Mucosa of descending colon (tissue), 3 donors: Measurements from ENCODE around the gene PSMA3. TPM values are rescaled to one million over a fixed set of nuclear protein-coding genes. Genes with fewer than 3 reads are reported as not detected.

ENCODE experiments used
- ATAC-seq: fragments of 200-7000 bp; cut with Tn5 transposase; one replicate; pipeline ENCODE4 v1.9.1; 2020; ENCODE audit warnings: mild to moderate bottlenecking, moderate library complexity
- DNase-seq, 3 donors: peaks; one replicate each; pipeline ENCODE4 v3.0.0-alpha.2; 2020
- H3K36me3 ChIP-seq: fragments of 200-600 bp; one replicate; pipeline ENCODE4 v1.8.0; 2021; ENCODE audit warnings: low read depth, mild to moderate bottlenecking
- H3K4me1 ChIP-seq: fragments of 200-600 bp; one replicate; pipeline ENCODE4 v1.8.0; 2021; ENCODE audit warnings: low read depth, mild to moderate bottlenecking
- H3K4me3 ChIP-seq: fragments of 200-600 bp; one replicate; pipeline ENCODE4 v1.8.0; 2021; ENCODE audit warnings: mild to moderate bottlenecking
- H3K9me3 ChIP-seq: fragments of 200-600 bp; one replicate; pipeline ENCODE4 v1.8.0; 2021; ENCODE audit warnings: mild to moderate bottlenecking
- CTCF ChIP-seq: fragments of 200-600 bp; IDR thresholded peaks from one replicate; pipeline ENCODE4 v1.8.0; 2022; ENCODE audit warnings: antibody characterized with exemption, mild to moderate bottlenecking
- intact Hi-C, 2 donors: fragments of 100-400 bp; cut with DNase I in 1 of 2; cut with micrococcal nuclease in 1 of 2; formaldehyde crosslinking; loops; one replicate each; pipeline versions ENCODE4 v1.11.0 to v1.11.1; 2022; cut with DNase I, micrococcal nuclease
- total RNA-seq, 3 donors: library from RNA; stranded (reverse); fragmentation: NEBNext Ultra II Directional in 2 of 3; extraction: Animal tissue kit (Norgen Biotek cat#: 25700) in 2 of 3; gene quantifications; one replicate each; pipeline versions ENCODE4 v1.2.1 to v1.2.4, GENCODE V29; 2021 to 2023
- donor health status: DM: no; HTN: no; CAD: no; lungs with moderate emphysema.
- donor health status: DM: no; HTN: no; CAD: no.
- donor health status: DM: no; HTN: yes; CAD: no.

PSMA3 gene
- total RNA-seq, 3 donors from 2014 or later, result 93.2 to 124 (median 105) TPM

- intact Hi-C loops, result no loop called here
- Histone ChIP-seq H3K4me1 (peaks cover 9% of the 10 kb centered on the region), H3K4me3 (no peak overlapping the region), H3K36me3 (no peaks in the 10 kb centered on the region), H3K9me3 (no peaks in the 10 kb centered on the region)
- TF ChIP-seq CTCF, result no peak
- no peak for ATAC-seq
- no peak for DNase-seq
Observed at GRCh38 chr14:58291646-58292045, 47.0 kb downstream of the PSMA3 start.

- TF ChIP-seq CTCF, result no peak
- Histone ChIP-seq H3K9me3 (no peaks in the 10 kb centered on the region), H3K4me1 (peaks cover 12% of the 10 kb centered on the region), H3K4me3 (no peak overlapping the region), H3K36me3 (no peaks in the 10 kb centered on the region)
- intact Hi-C loops, result no loop called here
- DNase-seq (no peak), ATAC-seq (no peak)
Observed at GRCh38 chr14:58292187-58292586, 47.5 kb downstream of the PSMA3 start.

GRCh38 chr14:58294201-58294600, 49.6 kb downstream of the PSMA3 start:
- intact Hi-C loops, result no loop called here
- peaks cover 8% of the 10 kb centered on the region for H3K36me3 ChIP-seq

GRCh38 chr14:58296726-58297125, 52.1 kb downstream of the PSMA3 start:
- no peak overlapping the region for H3K4me3 ChIP-seq
- intact Hi-C loops, result no loop called here
- peaks cover 8% of the 10 kb centered on the region for H3K36me3 ChIP-seq
- DNase-seq, result no peak
- ATAC-seq, result no peak
- H3K4me1 ChIP-seq, result peaks cover 29% of the 10 kb centered on the region
- H3K9me3 ChIP-seq, result no peaks in the 10 kb centered on the region
- no peak for TF ChIP-seq CTCF

More at GRCh38 chr14:58294201-58294600, 49.6 kb downstream of the PSMA3 start:
- peaks cover 19% of the 10 kb centered on the region for H3K4me1 ChIP-seq
- TF ChIP-seq CTCF, result no peak
- DNase-seq (no peak), ATAC-seq (no peak)
- H3K9me3 ChIP-seq, result no peaks in the 10 kb centered on the region
- no peak overlapping the region for H3K4me3 ChIP-seq

GRCh38 chr14:58297412-58297761, 52.7 kb downstream of the PSMA3 start:
- Histone ChIP-seq H3K4me3 (peak overlapping the region; percentile 97), H3K9me3 (no peaks in the 10 kb centered on the region), H3K4me1 (peaks cover 29% of the 10 kb centered on the region), H3K36me3 (peaks cover 8% of the 10 kb centered on the region)
- DNase-seq (no peak), ATAC-seq (peak; percentile 7)
- intact Hi-C loops, result no loop called here
- no peak for TF ChIP-seq CTCF
